Measurements from ENCODE around the gene SUGP2. TPM values are rescaled to one million over a fixed set of nuclear protein-coding genes. Genes with fewer than 3 reads are reported as not detected.

SUGP2 gene
- total RNA-seq, 1 experiment from 2014 or later: 95.2 TPM

DNA sequence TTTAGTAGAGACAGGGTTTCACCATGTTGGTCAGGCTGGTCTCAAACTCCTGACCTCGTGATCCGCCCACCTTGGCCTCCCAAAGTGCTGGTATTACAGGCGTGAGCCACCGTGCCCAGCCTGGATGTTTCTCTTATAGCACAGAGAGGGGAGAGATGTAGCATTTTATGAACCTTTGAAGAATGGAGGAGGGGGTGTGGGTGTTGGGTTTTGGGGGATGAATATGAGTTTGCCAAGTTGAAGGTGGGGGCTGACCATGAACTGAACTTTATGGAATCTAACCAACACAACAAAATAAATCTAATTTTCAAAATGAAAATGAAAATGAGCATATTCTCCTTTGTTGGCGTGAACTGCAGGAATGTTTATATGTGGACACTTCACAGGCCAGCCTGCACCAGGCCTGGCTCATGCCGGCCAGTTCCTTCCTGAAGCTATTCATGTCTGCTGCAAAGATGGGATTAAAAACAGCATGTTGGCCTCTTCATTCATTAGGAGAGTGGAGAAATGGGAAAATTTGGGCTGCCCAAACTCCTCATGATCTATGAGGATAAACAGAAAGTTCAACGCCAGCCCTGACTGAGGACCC, 52.8 kb downstream of the SUGP2 start:
- H3K23ac ChIP-seq (ENCODE audit: insufficient read length, low read depth, low read length): no peak overlapping the region
- peaks cover 0 to 10% of the 10 kb centered on the region in 2 experiments; a peak in 1 of 4 replicates for H3K4me1 Mint-ChIP-seq
- H2BK5ac ChIP-seq (ENCODE audit: insufficient read length, low read length): no peak overlapping the region
- no peak overlapping the region for H3K14ac ChIP-seq (ENCODE audit: insufficient read depth, low read length)
- peaks cover 38% of the 10 kb centered on the region for H3K27me3 Mint-ChIP-seq (ENCODE audit: low read depth)
- no peak overlapping the region for H3T11ph ChIP-seq (ENCODE audit: low read length)
- DNase-seq: no peak
- H3K27me3 ChIP-seq (ENCODE audit: insufficient read depth, low read length): no peaks in the 10 kb centered on the region
- no peak for TF ChIP-seq CTCF (conservative IDR thresholded peaks at IDR 0.05)
- no peak overlapping the region for H2BK12ac ChIP-seq (ENCODE audit: insufficient read length, low read depth, low read length)
- no peak overlapping the region for H4K91ac ChIP-seq (ENCODE audit: insufficient read length, low read depth, low read length)
- no peaks in the 10 kb centered on the region for H3K4me1 ChIP-seq (ENCODE audit: insufficient read depth, low read length)
- no peaks in the 10 kb centered on the region for H3K9me3 ChIP-seq (ENCODE audit: control insufficient read depth, low read depth, low read length)
- no peak overlapping the region for H3K18ac ChIP-seq (ENCODE audit: insufficient read length, low read depth, low read length)
- no peak overlapping the region for H3K27ac ChIP-seq (ENCODE audit: insufficient read length, low read depth, low read length)
- no peak overlapping the region for H3K4me3 Mint-ChIP-seq
- H3K9me3 Mint-ChIP-seq: no peaks in the 10 kb centered on the region
- H4K8ac ChIP-seq (replicated peaks; ENCODE audit: insufficient read length, low read depth, low read length): no peak overlapping the region
- H3K23me2 ChIP-seq (ENCODE audit: insufficient read length, low read depth, low read length, poor library complexity, severe bottlenecking): no peaks in the 10 kb centered on the region
- no peaks in the 10 kb centered on the region for H3K79me1 ChIP-seq (ENCODE audit: insufficient read depth, low read depth, low read length, poor library complexity, severe bottlenecking)
- no peaks in the 10 kb centered on the region for H3K79me2 ChIP-seq (ENCODE audit: insufficient read depth, low read length)
- H2BK20ac ChIP-seq (ENCODE audit: low read depth, low read length, poor library complexity, severe bottlenecking): no peak overlapping the region
- H2AFZ ChIP-seq (ENCODE audit: low read length): no peak overlapping the region
- no peak overlapping the region for H3K27ac Mint-ChIP-seq
- H2AK5ac ChIP-seq (ENCODE audit: insufficient read length, low read length): no peak overlapping the region
- no peak overlapping the region for H2BK120ac ChIP-seq (ENCODE audit: low read depth, low read length, poor library complexity, severe bottlenecking)
- no CpG with 5 or more reads among the region's 7 CpGs for WGBS (ENCODE audit: extremely low coverage, insufficient read length, low lambda C conversion rate)
- H3K9ac ChIP-seq (ENCODE audit: extremely low read depth, insufficient read length, low read length): no peak overlapping the region
- H3K4me2 ChIP-seq (ENCODE audit: insufficient read depth, insufficient read length, low read length): no peak overlapping the region
- no peak overlapping the region for H3K4ac ChIP-seq (ENCODE audit: low read depth, low read length)
- no peak overlapping the region for H3K56ac ChIP-seq (ENCODE audit: insufficient read length, low read depth, low read length)
- no peak overlapping the region for H4K5ac ChIP-seq (ENCODE audit: insufficient read length, low read depth, low read length)
- H3K36me3 Mint-ChIP-seq (ENCODE audit: insufficient read depth in 1 of 3, low read depth in 3 of 3): no peaks in the 10 kb centered on the region
- H2BK15ac ChIP-seq (ENCODE audit: low read depth, low read length): no peak overlapping the region
- H4K20me1 ChIP-seq (ENCODE audit: control insufficient read depth, insufficient read depth, insufficient read length): no peaks in the 10 kb centered on the region
